CD8-positive, alpha-beta memory T cell (primary cell): Measurements from ENCODE around the gene ASB11. TPM values are rescaled to one million over a fixed set of nuclear protein-coding genes. Genes with fewer than 3 reads are reported as not detected.

ENCODE experiments used
- CTCF ChIA-PET: fragments of 350-600 bp; sonication (Branson Sonifier 250); formaldehyde crosslinking; loops from one replicate; lab custom pipeline; 2021; ENCODE audit warnings: antibody characterized with exemption; lab: Charles Lee
- POLR2A ChIA-PET: fragments of 350-600 bp; sonication (Branson Sonifier 250); formaldehyde crosslinking; loops from one replicate; lab custom pipeline; 2021; ENCODE audit warnings: antibody characterized with exemption; lab: Charles Lee
- DNase-seq, 5 donors: peaks; one replicate each; pipeline versions ENCODE4 v3.0.0 to v3.0.0-alpha.2; 2020 to 2022; ENCODE audit warnings: mixed read lengths in 1 of 5
- H3K27ac ChIP-seq: one replicate; pipeline ENCODE4 v1.7.0; 2013; ENCODE audit warnings: low read depth, mild to moderate bottlenecking, low read length, moderate library complexity
- H3K27me3 ChIP-seq: 2 replicates; pipeline ENCODE4 v1.7.0; 2013; ENCODE audit warnings: low read length, mild to moderate bottlenecking; ENCODE audit not compliant: insufficient read depth, poor library complexity, severe bottlenecking
- H3K36me3 ChIP-seq: 2 replicates; pipeline ENCODE4 v1.7.0; 2013; ENCODE audit warnings: mild to moderate bottlenecking, low read length, moderate library complexity; ENCODE audit not compliant: insufficient read depth
- H3K4me1 ChIP-seq: 2 replicates; pipeline ENCODE4 v1.7.0; 2013; ENCODE audit warnings: mild to moderate bottlenecking, low read length, moderate library complexity; ENCODE audit not compliant: insufficient read depth
- H3K4me3 ChIP-seq: 2 replicates; pipeline ENCODE4 v1.7.0; 2013; ENCODE audit warnings: mild to moderate bottlenecking, low read length
- H3K9me3 ChIP-seq: 2 replicates; pipeline ENCODE4 v1.7.0; 2013; ENCODE audit warnings: mild to moderate bottlenecking, low read length
- H3K27ac Mint-ChIP-seq, 8 donors: one replicate each; pipeline ENCODE4 v1.8.0; 2020 to 2021; ENCODE audit warnings: mixed read lengths in 8 of 8, mild to moderate bottlenecking in 6 of 8, inconsistent platforms in 3 of 8, moderate library complexity in 3 of 8
- H3K27me3 Mint-ChIP-seq, 2 donors: one replicate each; pipeline ENCODE4 v1.8.0; 2020 to 2021; ENCODE audit warnings: mixed read lengths in 2 of 2, mild to moderate bottlenecking in 1 of 2, moderate library complexity in 1 of 2
- H3K36me3 Mint-ChIP-seq, 3 donors: one replicate each; pipeline ENCODE4 v1.8.0; 2020 to 2021; ENCODE audit warnings: mixed read lengths in 3 of 3, inconsistent platforms in 1 of 3, mild to moderate bottlenecking in 1 of 3
- H3K4me1 Mint-ChIP-seq, 3 donors: one replicate each; pipeline ENCODE4 v1.8.0; 2020 to 2021; ENCODE audit warnings: mixed read lengths in 3 of 3, inconsistent platforms in 1 of 3, mild to moderate bottlenecking in 1 of 3
- H3K4me3 Mint-ChIP-seq, 7 donors: one replicate each; pipeline ENCODE4 v1.8.0; 2020 to 2021; ENCODE audit warnings: mixed read lengths in 7 of 7, mild to moderate bottlenecking in 6 of 7, moderate library complexity in 4 of 7, inconsistent platforms in 2 of 7
- H3K9me3 Mint-ChIP-seq, 5 donors: one replicate each; pipeline ENCODE4 v1.8.0; 2020 to 2022; ENCODE audit warnings: mixed read lengths in 5 of 5, mild to moderate bottlenecking in 3 of 5, moderate library complexity in 2 of 5, inconsistent platforms in 1 of 5
- polyA plus RNA-seq: library from polyadenylated mRNA; unstranded; fragments of 300-500 nt; fragmentation: Illumina TruSeq; gene quantifications from one replicate; pipeline ENCODE4 v1.2.3, GENCODE V29; 2021
- total RNA-seq, 2 experiments: library from RNA; stranded (reverse); gene quantifications; one replicate each; pipeline ENCODE4 v1.2.3, GENCODE V29; 2021

ASB11 gene
- total and polyA plus RNA-seq, 3 experiments from 2014 or later, result not detected

- POLR2A ChIA-PET, result no interaction called here
- Mint-ChIP-seq H3K36me3 (no peaks in the 10 kb centered on the region), H3K4me3 (no peak overlapping the region), H3K9me3 (no peaks in the 10 kb centered on the region), H3K4me1 (no peaks in the 10 kb centered on the region), H3K27ac (no peak overlapping the region), H3K27me3 (peaks cover 0 to 2% of the 10 kb centered on the region in 2 donors)
- no peak for DNase-seq
- no peaks in the 10 kb centered on the region for H3K9me3 ChIP-seq
- H3K36me3 ChIP-seq, result no peaks in the 10 kb centered on the region
- H3K4me3 ChIP-seq, result no peak overlapping the region
- CTCF ChIA-PET, result no interaction called here
- no peak overlapping the region for H3K27ac ChIP-seq
- no peaks in the 10 kb centered on the region for H3K27me3 ChIP-seq
- H3K4me1 ChIP-seq, result no peaks in the 10 kb centered on the region
Measured at GRCh38 chrX:15241301-15241700, 74.1 kb downstream of the ASB11 start.

- Histone ChIP-seq H3K36me3 (no peaks in the 10 kb centered on the region), H3K4me3 (no peak overlapping the region), H3K9me3 (no peaks in the 10 kb centered on the region), H3K27ac (no peak overlapping the region), H3K4me1 (no peaks in the 10 kb centered on the region), H3K27me3 (no peaks in the 10 kb centered on the region)
- Mint-ChIP-seq H3K27ac (no peak overlapping the region), H3K4me3 (no peak overlapping the region), H3K36me3 (no peaks in the 10 kb centered on the region), H3K4me1 (no peaks in the 10 kb centered on the region), H3K27me3 (peaks cover 0 to 3% of the 10 kb centered on the region in 2 donors), H3K9me3 (no peaks in the 10 kb centered on the region)
- CTCF ChIA-PET, result no interaction called here
- no peak for DNase-seq
- POLR2A ChIA-PET, result no interaction called here
Measured at GRCh38 chrX:15240414-15240813, 75.0 kb downstream of the ASB11 start.

GRCh38 chrX:15236146-15236545 lies 79.3 kb downstream of the ASB11 start:
- POLR2A ChIA-PET, result no interaction called here
- CTCF ChIA-PET, result no interaction called here
- DNase-seq, result no peak
- Histone ChIP-seq H3K27ac (no peak overlapping the region), H3K36me3 (no peaks in the 10 kb centered on the region), H3K4me1 (no peaks in the 10 kb centered on the region), H3K4me3 (no peak overlapping the region), H3K9me3 (no peaks in the 10 kb centered on the region), H3K27me3 (no peaks in the 10 kb centered on the region)
- Mint-ChIP-seq H3K27me3 (peaks cover 5 to 10% of the 10 kb centered on the region in 2 donors), H3K9me3 (no peaks in the 10 kb centered on the region), H3K4me1 (no peaks in the 10 kb centered on the region), H3K36me3 (no peaks in the 10 kb centered on the region), H3K27ac (no peak overlapping the region), H3K4me3 (no peak overlapping the region)

GRCh38 chrX:15235001-15235400 lies 80.4 kb downstream of the ASB11 start:
- CTCF ChIA-PET, result no interaction called here
- Mint-ChIP-seq H3K4me3 (no peak overlapping the region), H3K9me3 (no peaks in the 10 kb centered on the region), H3K27me3 (peaks cover 5 to 10% of the 10 kb centered on the region in 2 donors), H3K27ac (no peak overlapping the region), H3K36me3 (no peaks in the 10 kb centered on the region), H3K4me1 (no peaks in the 10 kb centered on the region)
- Histone ChIP-seq H3K36me3 (no peaks in the 10 kb centered on the region), H3K27ac (no peak overlapping the region), H3K4me3 (no peak overlapping the region), H3K4me1 (no peaks in the 10 kb centered on the region), H3K27me3 (no peaks in the 10 kb centered on the region), H3K9me3 (no peaks in the 10 kb centered on the region)
- POLR2A ChIA-PET, result no interaction called here
- no peak for DNase-seq

GRCh38 chrX:15233416-15234015 lies 81.9 kb downstream of the ASB11 start:
- Histone ChIP-seq H3K9me3 (no peaks in the 10 kb centered on the region), H3K4me3 (no peak overlapping the region), H3K4me1 (no peaks in the 10 kb centered on the region), H3K27me3 (no peaks in the 10 kb centered on the region), H3K27ac (no peak overlapping the region), H3K36me3 (no peaks in the 10 kb centered on the region)
- ChIA-PET POLR2A (no interaction called here), CTCF (interaction anchor here (1.2 kb wide), 1 partner anchor 10 kb away, joined by 3 read pairs; no protein-coding TSS in a partner anchor)
- no peak overlapping the region for H3K4me3 Mint-ChIP-seq
- no peaks in the 10 kb centered on the region for H3K9me3 Mint-ChIP-seq
- H3K27ac Mint-ChIP-seq, result no peak overlapping the region
- no peaks in the 10 kb centered on the region for H3K4me1 Mint-ChIP-seq
- peaks cover 5 to 10% of the 10 kb centered on the region in 2 donors for H3K27me3 Mint-ChIP-seq
- no peak for DNase-seq
- H3K36me3 Mint-ChIP-seq, result no peaks in the 10 kb centered on the region

Other genes with a start within 250 kb of the ASB11 start
- under 1 TPM in 1 of 2 experiments, not detected in 1; 0.18 TPM for gene ASB9, start 45.6 kb downstream of the ASB11 start, total RNA-seq
- 0.71 TPM for gene ASB9, start 45.6 kb downstream of the ASB11 start, polyA plus RNA-seq
- gene PIGA, start 19.9 kb upstream of the ASB11 start, total RNA-seq, result 10 to 100 TPM; 21.7 to 23.8 TPM
- gene PIGA, start 19.9 kb upstream of the ASB11 start, polyA plus RNA-seq, result 5.6 TPM
- gene VEGFD, start 68.8 kb upstream of the ASB11 start, total RNA-seq, result not detected
- gene VEGFD, start 68.8 kb upstream of the ASB11 start, polyA plus RNA-seq, result not detected
- 1 to 10 TPM; 1.9 to 2.6 TPM for gene PIR, start 177.7 kb upstream of the ASB11 start, total RNA-seq
- 0.22 TPM for gene PIR, start 177.7 kb upstream of the ASB11 start, polyA plus RNA-seq
- not detected for gene BMX, start 185.2 kb upstream of the ASB11 start, total RNA-seq
- not detected for gene BMX, start 185.2 kb upstream of the ASB11 start, polyA plus RNA-seq